ENCODE data around the gene KIAA0513.
"Not testable (repeated sequence)": the region's sequence is repeated elsewhere in the genome, so short reads cannot be mapped to it uniquely, and the experiment has no call there.

KIAA0513 gene

DNA sequence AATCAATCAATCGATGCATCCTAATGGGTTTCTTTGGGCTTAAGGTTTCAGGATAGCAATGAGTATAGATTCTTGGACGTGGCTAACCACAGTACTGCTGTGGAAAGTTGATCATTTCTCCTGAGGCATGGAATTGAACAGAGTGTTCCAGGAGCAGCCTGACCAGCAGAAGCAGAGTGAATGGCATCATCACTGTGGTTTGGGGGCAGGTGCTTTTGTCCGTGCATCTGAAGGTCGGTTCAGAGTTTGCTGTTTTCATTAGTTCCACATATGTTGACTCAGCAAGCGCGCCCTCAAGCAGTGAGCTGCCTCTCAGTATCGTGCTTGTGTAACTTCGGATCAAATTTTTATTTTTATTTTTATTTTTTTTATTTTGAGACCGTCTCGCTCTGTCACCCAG lies 24.9 kb downstream of the KIAA0513 start:
- TF ChIP-seq EZH2phosphoT487 (conservative IDR thresholded peaks at IDR 0.05; ENCODE audit: low read length), result no peak
- TF ChIP-seq, protein P1, sequence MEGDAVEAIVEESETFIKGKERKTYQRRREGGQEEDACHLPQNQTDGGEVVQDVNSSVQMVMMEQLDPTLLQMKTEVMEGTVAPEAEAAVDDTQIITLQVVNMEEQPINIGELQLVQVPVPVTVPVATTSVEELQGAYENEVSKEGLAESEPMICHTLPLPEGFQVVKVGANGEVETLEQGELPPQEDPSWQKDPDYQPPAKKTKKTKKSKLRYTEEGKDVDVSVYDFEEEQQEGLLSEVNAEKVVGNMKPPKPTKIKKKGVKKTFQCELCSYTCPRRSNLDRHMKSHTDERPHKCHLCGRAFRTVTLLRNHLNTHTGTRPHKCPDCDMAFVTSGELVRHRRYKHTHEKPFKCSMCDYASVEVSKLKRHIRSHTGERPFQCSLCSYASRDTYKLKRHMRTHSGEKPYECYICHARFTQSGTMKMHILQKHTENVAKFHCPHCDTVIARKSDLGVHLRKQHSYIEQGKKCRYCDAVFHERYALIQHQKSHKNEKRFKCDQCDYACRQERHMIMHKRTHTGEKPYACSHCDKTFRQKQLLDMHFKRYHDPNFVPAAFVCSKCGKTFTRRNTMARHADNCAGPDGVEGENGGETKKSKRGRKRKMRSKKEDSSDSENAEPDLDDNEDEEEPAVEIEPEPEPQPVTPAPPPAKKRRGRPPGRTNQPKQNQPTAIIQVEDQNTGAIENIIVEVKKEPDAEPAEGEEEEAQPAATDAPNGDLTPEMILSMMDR (IDR thresholded peaks at IDR 0.05; ENCODE audit: insufficient read depth, low read length, poor library complexity, severe bottlenecking), result no peak
- Histone ChIP-seq H3K4me3 (ENCODE audit: insufficient read depth, low read length, poor library complexity, severe bottlenecking) (no peak overlapping the region), H3K27me3 (ENCODE audit: low read length) (no peaks in the 10 kb centered on the region), H3K27ac (ENCODE audit: low read depth, low read length) (no peak overlapping the region), H3K9me3 (ENCODE audit: insufficient read depth, low read length) (no peaks in the 10 kb centered on the region), H3K4me2 (ENCODE audit: low read depth, low read length, poor library complexity, severe bottlenecking) (no peak overlapping the region), H2AFZ (ENCODE audit: low read depth, low read length, severe bottlenecking) (no peak overlapping the region), H3F3A (ENCODE audit: insufficient read depth) (no peaks in the 10 kb centered on the region), H3K36me3 (ENCODE audit: low read length) (no peaks in the 10 kb centered on the region), H3K79me2 (ENCODE audit: insufficient read depth, low read length) (no peaks in the 10 kb centered on the region), H3K9ac (ENCODE audit: low read length) (no peak overlapping the region), H4K20me1 (ENCODE audit: low read depth, low read length) (no peaks in the 10 kb centered on the region), H3K9me2 (replicated peaks; ENCODE audit: insufficient read depth, low read length) (no peaks in the 10 kb centered on the region)

DNA sequence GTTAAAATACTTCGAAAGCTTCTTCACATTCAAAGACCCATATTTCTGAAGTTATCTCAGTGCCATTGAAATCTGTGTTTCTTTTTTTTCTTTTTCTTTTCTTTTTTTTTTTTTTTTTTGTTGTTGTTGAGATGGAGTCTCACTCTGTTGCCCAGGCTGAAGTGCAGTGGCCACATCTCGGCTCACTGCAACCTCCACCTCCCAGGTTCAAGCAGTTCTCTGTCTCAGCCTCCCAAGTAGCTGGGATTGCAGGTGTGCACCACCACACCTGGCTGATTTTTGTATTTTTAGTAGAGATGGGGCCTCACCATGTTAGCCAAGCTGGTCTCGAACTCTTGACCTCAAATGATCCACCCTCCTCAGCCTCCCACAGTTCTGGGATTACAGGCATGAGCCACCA lies 26.7 kb downstream of the KIAA0513 start:
- not testable (repeated sequence) for H3F3A ChIP-seq (ENCODE audit: insufficient read depth); H3K9ac ChIP-seq (ENCODE audit: low read length); H3K36me3 ChIP-seq (ENCODE audit: low read length); H3K4me2 ChIP-seq (ENCODE audit: low read depth, low read length, poor library complexity, severe bottlenecking); H4K20me1 ChIP-seq (ENCODE audit: low read depth, low read length); H2AFZ ChIP-seq (ENCODE audit: low read depth, low read length, severe bottlenecking); H3K9me3 ChIP-seq (ENCODE audit: insufficient read depth, low read length); H3K9me2 ChIP-seq (replicated peaks; ENCODE audit: insufficient read depth, low read length); H3K27me3 ChIP-seq (ENCODE audit: low read length); H3K79me2 ChIP-seq (ENCODE audit: insufficient read depth, low read length); H3K4me3 ChIP-seq (ENCODE audit: insufficient read depth, low read length, poor library complexity, severe bottlenecking); H3K27ac ChIP-seq (ENCODE audit: low read depth, low read length)

DNA sequence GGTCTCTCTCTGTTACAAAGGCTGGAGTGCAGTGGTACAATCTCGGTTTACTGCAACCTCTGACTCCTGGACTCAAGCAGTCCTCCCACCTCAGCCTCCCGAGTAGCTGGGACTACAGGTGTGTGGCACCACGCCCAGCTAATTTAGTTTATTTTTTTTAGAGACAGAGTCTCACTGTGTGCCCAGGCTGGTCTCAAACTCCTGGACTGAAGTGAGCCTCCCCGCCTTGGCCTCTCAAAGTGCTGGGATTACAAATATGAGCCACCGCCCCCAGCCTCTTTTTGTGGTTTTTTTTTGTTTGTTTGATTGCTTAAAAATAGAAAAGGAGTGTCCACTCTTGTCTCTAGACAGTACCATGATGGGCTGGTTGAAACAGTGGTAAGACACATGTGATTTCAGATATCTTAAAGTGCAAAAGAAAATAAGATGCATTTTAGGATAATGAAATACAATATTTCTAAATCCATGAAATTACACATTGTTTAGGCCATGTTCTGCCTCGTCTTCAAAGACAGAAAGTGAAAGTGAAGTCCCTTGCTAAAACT lies 27.4 kb downstream of the KIAA0513 start:
- Histone ChIP-seq H3K4me2 (ENCODE audit: low read depth, low read length, poor library complexity, severe bottlenecking) (no peak overlapping the region), H3K36me3 (ENCODE audit: low read length) (no peaks in the 10 kb centered on the region), H3K9me3 (ENCODE audit: insufficient read depth, low read length) (no peaks in the 10 kb centered on the region), H3K79me2 (ENCODE audit: insufficient read depth, low read length) (no peaks in the 10 kb centered on the region), H3K9ac (ENCODE audit: low read length) (no peak overlapping the region), H2AFZ (ENCODE audit: low read depth, low read length, severe bottlenecking) (no peak overlapping the region), H3K9me2 (replicated peaks; ENCODE audit: insufficient read depth, low read length) (no peaks in the 10 kb centered on the region), H3K4me3 (ENCODE audit: insufficient read depth, low read length, poor library complexity, severe bottlenecking) (no peak overlapping the region), H4K20me1 (ENCODE audit: low read depth, low read length) (no peaks in the 10 kb centered on the region), H3K27me3 (ENCODE audit: low read length) (no peaks in the 10 kb centered on the region), H3F3A (ENCODE audit: insufficient read depth) (no peaks in the 10 kb centered on the region), H3K27ac (ENCODE audit: low read depth, low read length) (no peak overlapping the region)
- TF ChIP-seq, protein P1 (IDR thresholded peaks at IDR 0.05; ENCODE audit: insufficient read depth, low read length, poor library complexity, severe bottlenecking), result no peak
- no peak for TF ChIP-seq EZH2phosphoT487 (conservative IDR thresholded peaks at IDR 0.05; ENCODE audit: low read length)

DNA sequence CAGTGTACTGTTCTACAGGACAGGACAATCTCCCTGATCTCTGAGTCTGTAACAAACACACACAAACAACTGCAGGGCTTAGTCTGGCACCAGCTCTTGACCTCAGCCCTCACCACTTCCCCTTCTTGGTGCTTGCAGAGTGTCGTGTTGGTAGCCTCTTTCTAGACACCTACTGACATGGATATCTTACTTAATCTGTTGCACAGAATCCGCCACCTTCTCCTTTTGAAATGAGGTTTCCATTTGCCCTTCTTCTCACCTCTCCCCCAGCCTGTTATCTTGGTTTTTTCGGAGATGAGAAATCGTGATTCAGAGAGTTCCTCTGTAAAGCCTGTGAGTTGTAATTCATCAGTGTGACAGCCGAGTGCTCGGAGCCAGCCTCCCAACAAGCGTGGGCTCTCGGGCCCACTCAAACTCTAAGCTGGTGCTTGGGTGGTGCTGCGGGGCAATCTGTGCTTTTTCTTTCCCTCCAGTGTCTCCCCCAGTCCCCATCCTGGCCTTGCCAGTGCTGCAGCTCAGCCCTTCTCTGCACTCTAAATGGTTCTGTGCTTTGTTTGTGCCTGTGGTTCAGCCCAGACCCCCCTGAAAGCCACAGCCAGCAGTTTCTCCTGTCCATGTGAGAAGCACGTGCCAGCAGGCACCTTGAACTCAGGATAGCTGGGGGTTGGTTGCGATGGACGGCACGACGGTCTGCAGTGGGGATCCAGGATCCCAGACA lies 28.1 kb downstream of the KIAA0513 start:
- H3K9me2 ChIP-seq (replicated peaks; ENCODE audit: insufficient read depth, low read length), result no peaks in the 10 kb centered on the region
- no peak overlapping the region for H3K4me2 ChIP-seq (ENCODE audit: low read depth, low read length, poor library complexity, severe bottlenecking)
- H3K27ac ChIP-seq (ENCODE audit: low read depth, low read length), result no peak overlapping the region
- H3K27me3 ChIP-seq (ENCODE audit: low read length), result no peaks in the 10 kb centered on the region
- H3K9me3 ChIP-seq (ENCODE audit: insufficient read depth, low read length), result no peaks in the 10 kb centered on the region
- no peaks in the 10 kb centered on the region for H3K36me3 ChIP-seq (ENCODE audit: low read length)
- H3F3A ChIP-seq (ENCODE audit: insufficient read depth), result no peaks in the 10 kb centered on the region
- no peak overlapping the region for H2AFZ ChIP-seq (ENCODE audit: low read depth, low read length, severe bottlenecking)
- TF ChIP-seq, protein P1 (IDR thresholded peaks at IDR 0.05; ENCODE audit: insufficient read depth, low read length, poor library complexity, severe bottlenecking), result no peak
- no peak for TF ChIP-seq EZH2phosphoT487 (conservative IDR thresholded peaks at IDR 0.05; ENCODE audit: low read length)
- H4K20me1 ChIP-seq (ENCODE audit: low read depth, low read length), result no peaks in the 10 kb centered on the region
- no peak overlapping the region for H3K9ac ChIP-seq (ENCODE audit: low read length)
- no peak overlapping the region for H3K4me3 ChIP-seq (ENCODE audit: insufficient read depth, low read length, poor library complexity, severe bottlenecking)
- no peaks in the 10 kb centered on the region for H3K79me2 ChIP-seq (ENCODE audit: insufficient read depth, low read length)
